HepG2 (cell line): ENCODE measurements around the gene PIF1. TPM values are rescaled to one million over a fixed set of nuclear protein-coding genes. Genes with fewer than 3 reads are reported as not detected.

Experiments used
- AKAP8 ChIP-seq: sonication (generic); formaldehyde crosslinking; IDR thresholded peaks from 2 replicates; pipeline ENCODE4 v1.5.1; 2020; ENCODE audit warnings: mild to moderate bottlenecking, missing genetic modification reagents
- ARNT2 ChIP-seq: sonication (generic); formaldehyde crosslinking; IDR thresholded peaks from 2 replicates; pipeline ENCODE4 v1.8.0; 2022; ENCODE audit warnings: mild to moderate bottlenecking, low read depth, missing genetic modification reagents, moderate library complexity
- DMAP1 ChIP-seq: IDR thresholded peaks from 2 replicates; pipeline ENCODE4 v1.6.1; 2016
- GABPA ChIP-seq, 2 experiments: IDR thresholded peaks; 2 replicates each; pipeline ENCODE4 v1.6.1; 2011 to 2016; ENCODE audit warnings: low read depth in 2 of 2, low read length in 1 of 2, missing biosample characterization in 1 of 2, missing genetic modification characterization in 1 of 2
- MTA1 ChIP-seq: sonication (generic); formaldehyde crosslinking; IDR thresholded peaks from 2 replicates; pipeline ENCODE4 v1.4.0; 2020; ENCODE audit warnings: missing genetic modification reagents, mild to moderate bottlenecking, borderline replicate concordance
- MYC ChIP-seq: sonication (generic); formaldehyde crosslinking; IDR thresholded peaks from 2 replicates; pipeline ENCODE4 v1.9.0; 2021; ENCODE audit warnings: missing genetic modification reagents, borderline replicate concordance
- NFE2L2 ChIP-seq: fragments of 150-350 bp; IDR thresholded peaks from 2 replicates; pipeline ENCODE4 v1.6.1; 2014; ENCODE audit warnings: low read length
- NKX3-1 ChIP-seq: sonication (generic); formaldehyde crosslinking; IDR thresholded peaks from 2 replicates; pipeline ENCODE4 v1.5.0; 2020; ENCODE audit warnings: missing genetic modification reagents
- RORA ChIP-seq: sonication (generic); formaldehyde crosslinking; IDR thresholded peaks from 2 replicates; pipeline ENCODE4 v1.5.0; 2020; ENCODE audit warnings: mild to moderate bottlenecking, missing genetic modification reagents, moderate library complexity
- SP5 ChIP-seq: IDR thresholded peaks from 2 replicates; pipeline ENCODE4 v1.6.1; 2016; ENCODE audit warnings: low read depth, borderline replicate concordance
- SRSF1 ChIP-seq: fragments of 200-400 bp; formaldehyde crosslinking; optimal IDR thresholded peaks from 2 replicates; pipeline ENCODE3; 2017; ENCODE audit warnings: mild to moderate bottlenecking, low read depth, low read length, moderate library complexity
- SRSF4 ChIP-seq: fragments of 200-400 bp; formaldehyde crosslinking; IDR thresholded peaks from one replicate; pipeline ENCODE4 v1.6.1; 2018; ENCODE audit warnings: mild to moderate bottlenecking, low read depth, low read length, moderate library complexity; ENCODE audit not compliant: poor library complexity, severe bottlenecking
- ZMYM3 ChIP-seq: sonication (generic); formaldehyde crosslinking; IDR thresholded peaks from 2 replicates; pipeline ENCODE4 v1.5.1; 2020; ENCODE audit warnings: mild to moderate bottlenecking, missing genetic modification reagents
- ZNF138 ChIP-seq: sonication (generic); formaldehyde crosslinking; IDR thresholded peaks from 2 replicates; pipeline ENCODE4 v1.5.0; 2020; ENCODE audit warnings: mild to moderate bottlenecking, low read depth, missing genetic modification reagents
- ZNF460 ChIP-seq: sonication (generic); formaldehyde crosslinking; IDR thresholded peaks from 2 replicates; pipeline ENCODE4 v1.5.1; 2020; ENCODE audit warnings: missing genetic modification reagents, mild to moderate bottlenecking, borderline replicate concordance
- ZNF484 ChIP-seq: sonication (generic); formaldehyde crosslinking; IDR thresholded peaks from 2 replicates; pipeline ENCODE4 v1.5.1; 2020; ENCODE audit warnings: mild to moderate bottlenecking, low read depth, missing genetic modification reagents, borderline replicate concordance
- ZNF501 ChIP-seq: sonication (generic); formaldehyde crosslinking; IDR thresholded peaks from 2 replicates; pipeline ENCODE4 v1.5.1; 2020; ENCODE audit warnings: mild to moderate bottlenecking, moderate library complexity, missing genetic modification reagents
- ZNF558 ChIP-seq: sonication (generic); formaldehyde crosslinking; IDR thresholded peaks from 2 replicates; pipeline ENCODE4 v1.9.0; 2022; ENCODE audit warnings: mild to moderate bottlenecking, missing genetic modification reagents, borderline replicate concordance
- ZNF615 ChIP-seq: sonication (generic); formaldehyde crosslinking; IDR thresholded peaks from 2 replicates; pipeline ENCODE4 v1.5.0; 2020; ENCODE audit warnings: mild to moderate bottlenecking, missing genetic modification reagents, borderline replicate concordance
- ZNF766 ChIP-seq: sonication (generic); formaldehyde crosslinking; IDR thresholded peaks from 2 replicates; pipeline ENCODE4 v1.5.0; 2020; ENCODE audit warnings: missing genetic modification reagents, borderline replicate concordance
- polyA plus RNA-seq, 8 experiments: library from polyadenylated mRNA; depleted of rRNA in 3 of 8; stranded (reverse) in 7 of 8; unstranded in 1 of 8; fragments of >200 nt; fragmentation: Illumina TruSeq in 4 of 8; extraction: Trizol in 4 of 8; gene quantifications; 2 replicates each; pipeline versions ENCODE4 v1.2.1 to v1.2.3, GENCODE V29; 2011 to 2016; ENCODE audit warnings: low read depth in 4 of 8, missing spikeins in 1 of 8, mixed read lengths in 1 of 8; ENCODE audit not compliant: insufficient read depth in 1 of 8
- total RNA-seq, 5 experiments: library from RNA; depleted of rRNA; stranded (reverse); fragments of >200 nt; fragmentation: Illumina TruSeq; extraction: Trizol; gene quantifications; 2 replicates each; pipeline ENCODE4 v1.2.3, GENCODE V29; 2016; ENCODE audit warnings: low read depth in 1 of 5
- TF ChIP-seq, protein P1 (sequence below): sonication (generic); formaldehyde crosslinking; IDR thresholded peaks from 2 replicates; pipeline ENCODE4 v1.8.0; 2022; ENCODE audit warnings: mild to moderate bottlenecking, missing genetic modification reagents, moderate library complexity
- TF ChIP-seq, protein P2 (sequence below): sonication (generic); formaldehyde crosslinking; IDR thresholded peaks from 2 replicates; pipeline ENCODE4 v1.5.0; 2020; ENCODE audit warnings: missing genetic modification reagents
- TF ChIP-seq, protein P3 (sequence below): sonication (generic); formaldehyde crosslinking; IDR thresholded peaks from 2 replicates; pipeline ENCODE4 v1.4.0; 2020; ENCODE audit warnings: mild to moderate bottlenecking, missing genetic modification reagents

PIF1 gene
- total and polyA plus RNA-seq, 2 of the 13 experiments (the other 11 are each of a cell fraction or from before 2014, with no cell fraction given): 18.5 to 19.7 TPM

DNA sequence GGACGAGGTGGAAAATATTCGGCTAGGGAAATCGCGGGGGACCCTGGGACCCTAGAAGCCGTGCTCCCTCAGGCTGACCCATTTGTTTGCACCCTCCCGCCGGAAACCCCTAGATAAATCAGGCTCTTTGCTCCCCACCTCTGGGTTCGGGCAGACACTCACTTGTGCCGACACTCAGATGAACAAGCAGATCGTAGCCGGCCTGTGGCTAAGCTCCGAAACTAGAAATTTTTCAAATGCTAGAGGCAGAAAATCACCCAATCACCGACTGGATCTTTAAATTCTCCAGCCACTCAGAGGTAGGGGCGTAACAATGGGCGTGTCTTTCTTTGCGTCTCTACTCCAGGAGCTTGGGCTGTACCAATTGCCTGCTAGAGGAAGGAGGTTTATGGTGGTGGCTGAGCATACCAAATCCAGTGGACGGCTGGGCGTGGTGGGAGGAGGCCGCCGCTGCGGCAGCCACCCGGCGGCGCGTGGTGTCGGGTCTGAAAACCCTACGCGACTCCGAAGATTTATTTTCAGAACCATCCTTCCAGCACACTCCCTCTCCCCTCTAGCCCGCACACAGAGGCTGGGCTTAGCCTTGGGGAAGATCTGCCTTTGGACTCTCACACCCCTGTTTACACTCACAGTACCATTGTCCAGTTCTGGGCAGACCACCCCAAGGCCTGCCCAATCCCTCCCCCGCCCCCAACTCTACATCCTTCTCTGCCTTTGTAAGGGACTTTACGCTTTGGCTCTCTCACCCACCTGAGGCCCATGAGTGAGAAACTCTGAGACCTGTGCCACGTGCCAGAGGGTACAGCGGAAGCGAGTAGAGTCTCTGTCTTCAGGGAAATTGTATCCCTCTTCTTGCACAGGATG, at the start of gene PIF1 (continued):
- TF ChIP-seq SP5 (CRISPR knock-in tag): peak; percentile 14; the same call in 1 of the 2 replicates
- TF ChIP-seq, protein P1, sequence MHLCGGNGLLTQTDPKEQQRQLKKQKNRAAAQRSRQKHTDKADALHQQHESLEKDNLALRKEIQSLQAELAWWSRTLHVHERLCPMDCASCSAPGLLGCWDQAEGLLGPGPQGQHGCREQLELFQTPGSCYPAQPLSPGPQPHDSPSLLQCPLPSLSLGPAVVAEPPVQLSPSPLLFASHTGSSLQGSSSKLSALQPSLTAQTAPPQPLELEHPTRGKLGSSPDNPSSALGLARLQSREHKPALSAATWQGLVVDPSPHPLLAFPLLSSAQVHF (CRISPR knock-in tag): 0 out of 2 replicates have a peak, but pooled peaks have one; percentile 36
- no peak for TF ChIP-seq NFE2L2
- TF ChIP-seq ZNF460 (CRISPR knock-in tag): no peak; the same call in 1 of the 2 replicates
- no peak for TF ChIP-seq ZNF484
- TF ChIP-seq ZNF501: peak; percentile 93
- no peak for TF ChIP-seq ZNF138
- no peak for TF ChIP-seq ZNF558 (CRISPR knock-in tag)
- TF ChIP-seq GABPA (IDR thresholded peaks at IDR 0.05; ENCODE audit: low read depth, low read length): no peak
- TF ChIP-seq GABPA (CRISPR knock-in tag; IDR thresholded peaks at IDR 0.05; ENCODE audit: low read depth): 0 out of 2 replicates have a peak, but pooled peaks have one; percentile 29
- no peak for TF ChIP-seq ZMYM3 (CRISPR knock-in tag)
- TF ChIP-seq RORA (CRISPR knock-in tag): no peak
- peak; percentile 94 for TF ChIP-seq DMAP1 (CRISPR knock-in tag)
- no peak for TF ChIP-seq ZNF615 (CRISPR knock-in tag)
- TF ChIP-seq MYC (CRISPR knock-in tag): peak; percentile 90
- no peak; the same call in 1 of the 2 replicates for TF ChIP-seq MTA1 (CRISPR knock-in tag)
- TF ChIP-seq, protein P2, sequence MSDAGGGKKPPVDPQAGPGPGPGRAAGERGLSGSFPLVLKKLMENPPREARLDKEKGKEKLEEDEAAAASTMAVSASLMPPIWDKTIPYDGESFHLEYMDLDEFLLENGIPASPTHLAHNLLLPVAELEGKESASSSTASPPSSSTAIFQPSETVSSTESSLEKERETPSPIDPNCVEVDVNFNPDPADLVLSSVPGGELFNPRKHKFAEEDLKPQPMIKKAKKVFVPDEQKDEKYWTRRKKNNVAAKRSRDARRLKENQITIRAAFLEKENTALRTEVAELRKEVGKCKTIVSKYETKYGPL (CRISPR knock-in tag): no peak
- 0 out of 2 replicates have a peak, but pooled peaks have one; percentile 35 for TF ChIP-seq AKAP8 (CRISPR knock-in tag)
- TF ChIP-seq NKX3-1 (CRISPR knock-in tag): no peak
- TF ChIP-seq SRSF1: no peak
- TF ChIP-seq, protein P3, sequence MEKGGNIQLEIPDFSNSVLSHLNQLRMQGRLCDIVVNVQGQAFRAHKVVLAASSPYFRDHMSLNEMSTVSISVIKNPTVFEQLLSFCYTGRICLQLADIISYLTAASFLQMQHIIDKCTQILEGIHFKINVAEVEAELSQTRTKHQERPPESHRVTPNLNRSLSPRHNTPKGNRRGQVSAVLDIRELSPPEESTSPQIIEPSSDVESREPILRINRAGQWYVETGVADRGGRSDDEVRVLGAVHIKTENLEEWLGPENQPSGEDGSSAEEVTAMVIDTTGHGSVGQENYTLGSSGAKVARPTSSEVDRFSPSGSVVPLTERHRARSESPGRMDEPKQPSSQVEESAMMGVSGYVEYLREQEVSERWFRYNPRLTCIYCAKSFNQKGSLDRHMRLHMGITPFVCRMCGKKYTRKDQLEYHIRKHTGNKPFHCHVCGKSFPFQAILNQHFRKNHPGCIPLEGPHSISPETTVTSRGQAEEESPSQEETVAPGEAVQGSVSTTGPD (CRISPR knock-in tag): peak; percentile 50; the same call in 1 of the 2 replicates
- no peak for TF ChIP-seq ZNF766 (CRISPR knock-in tag)
- peak; percentile 81 for TF ChIP-seq ARNT2 (CRISPR knock-in tag)
- no peak for TF ChIP-seq SRSF4
